Erythroblast (primary cell): ENCODE results near the gene EDC3.

Experiments
- GATA1 ChIP-seq: IDR thresholded peaks from 2 replicates; pipeline ENCODE4 v1.6.1; 2011; ENCODE audit warnings: low read depth, mild to moderate bottlenecking, control low read depth, low read length, moderate library complexity
- POLR2A ChIP-seq: IDR thresholded peaks from 2 replicates; pipeline ENCODE4 v1.6.1; 2011; ENCODE audit warnings: mild to moderate bottlenecking, low read length

- peak; percentile 30 for TF ChIP-seq POLR2A
- TF ChIP-seq GATA1: no peak
Measured at GRCh38 chr15:74603789-74604705, 91.8 kb downstream of the EDC3 start.
